ENCODE data around the gene RAD51B. TPM values are rescaled to one million over a fixed set of nuclear protein-coding genes. Genes with fewer than 3 reads are reported as not detected.

RAD51B gene
- total and polyA plus RNA-seq, 9 of the 15 experiments (the other 6 are each of a cell fraction or from before 2014, with no cell fraction given): 8.5 to 17.3 (median 11.3) TPM

GRCh38 chr14:68686205-68686465 lies 866.6 kb downstream of the RAD51B start:
- peaks cover 0 to 12% of the 10 kb centered on the region in 2 experiments; a peak in 3 of 5 replicates for H3K4me1 ChIP-seq (replicated peaks in 1 of 2; ENCODE audit: control insufficient read depth in 2 of 2, insufficient read depth in 2 of 2, low read length in 2 of 2)
- no peak overlapping the region for H2AFZ ChIP-seq (ENCODE audit: low read depth, low read length)
- no peaks in the 10 kb centered on the region for H3K79me2 ChIP-seq (ENCODE audit: control insufficient read depth, insufficient read depth, low read length)
- DNase-seq (ENCODE audit: extremely low read depth in 1 of 4, low spot score in 3 of 4): no peak
- no TSS peak for BruUV-seq (replicated peaks)
- H3K9me3 ChIP-seq (replicated peaks; ENCODE audit: control insufficient read depth, insufficient read depth, low read depth, low read length): no peaks in the 10 kb centered on the region
- H3K27ac ChIP-seq (ENCODE audit: extremely low read depth, low read depth, low read length): no peak overlapping the region
- no peak overlapping the region for H3K4me3 ChIP-seq
- H3K36me3 ChIP-seq (ENCODE audit: control insufficient read depth, insufficient read depth, low read length): no peaks in the 10 kb centered on the region
- ATAC-seq: no peak
- ChIA-PET POLR2A (no interaction called here), CTCF (ENCODE audit: low intra/inter-chr PET ratio) (no interaction called here)
- H3K4me2 ChIP-seq (ENCODE audit: insufficient read depth, low read length): no peak overlapping the region
- H3K9ac ChIP-seq (ENCODE audit: insufficient read depth in 1 of 2, low read depth in 2 of 2, low read length in 2 of 2): no peak overlapping the region
- intact Hi-C loops (cut with micrococcal nuclease): no loop called here
- H3K27me3 ChIP-seq (ENCODE audit: control insufficient read depth in 2 of 2, insufficient read depth in 2 of 2, low read length in 2 of 2): peaks cover 0 to 9% of the 10 kb centered on the region in 2 experiments; a peak in 1 of 5 replicates
- WGBS (ENCODE audit: insufficient coverage, low coverage, missing lambda C conversion rate): 44% methylated on average over 1 of the region's 1 CpG
- in situ Hi-C loops (cut with MboI): no loop called here
- no peaks in the 10 kb centered on the region for H4K20me1 ChIP-seq (replicated peaks; ENCODE audit: control insufficient read depth, insufficient read depth, low read length)
- H3K9me1 ChIP-seq (ENCODE audit: control insufficient read depth, insufficient read depth, low read length): no peaks in the 10 kb centered on the region
- no peak for FAIRE-seq
- TF ChIP-seq TRIM24 (IDR thresholded peaks at IDR 0.05): no peak
- no peak for TF ChIP-seq HNRNPL (IDR thresholded peaks at IDR 0.05; ENCODE audit: low read depth, low read length)
- TF ChIP-seq ZC3H11A (IDR thresholded peaks at IDR 0.05; ENCODE audit: low read depth, low read length): no peak
- TF ChIP-seq ZNF184 (CRISPR knock-in tag; IDR thresholded peaks at IDR 0.05): no peak
- TF ChIP-seq MAZ (CRISPR knock-in tag; conservative IDR thresholded peaks at IDR 0.05 in 1 of 2, IDR thresholded peaks at IDR 0.05 in 1 of 2): no peak
- TF ChIP-seq CHCHD3 (CRISPR knock-in tag; IDR thresholded peaks at IDR 0.05): no peak
- no peak for TF ChIP-seq ZBTB40 (IDR thresholded peaks at IDR 0.05)
- TF ChIP-seq ZBTB40 (CRISPR knock-in tag; IDR thresholded peaks at IDR 0.05): no peak
- no peak for TF ChIP-seq BRF2 (IDR thresholded peaks at IDR 0.05; ENCODE audit: borderline replicate concordance, insufficient read depth, insufficient read length)
- no peak for TF ChIP-seq FOXA3 (CRISPR knock-in tag; conservative IDR thresholded peaks at IDR 0.05 in 1 of 2, IDR thresholded peaks at IDR 0.05 in 1 of 2)
- no peak for TF ChIP-seq ZZZ3 (IDR thresholded peaks at IDR 0.05)
- no peak for TF ChIP-seq L3MBTL2 (IDR thresholded peaks at IDR 0.05)
- no peak for TF ChIP-seq CREBBP (IDR thresholded peaks at IDR 0.05; ENCODE audit: low read depth, low read length)
- TF ChIP-seq POLR2AphosphoS5 (IDR thresholded peaks at IDR 0.05; ENCODE audit: control insufficient read depth, insufficient read depth, low read depth, low read length): no peak
- TF ChIP-seq ELF1 (tag; IDR thresholded peaks at IDR 0.05): no peak

Measured in K562 (cell line).